ENCODE results near the gene MAP7D3.

The MAP7D3 gene

DNA sequence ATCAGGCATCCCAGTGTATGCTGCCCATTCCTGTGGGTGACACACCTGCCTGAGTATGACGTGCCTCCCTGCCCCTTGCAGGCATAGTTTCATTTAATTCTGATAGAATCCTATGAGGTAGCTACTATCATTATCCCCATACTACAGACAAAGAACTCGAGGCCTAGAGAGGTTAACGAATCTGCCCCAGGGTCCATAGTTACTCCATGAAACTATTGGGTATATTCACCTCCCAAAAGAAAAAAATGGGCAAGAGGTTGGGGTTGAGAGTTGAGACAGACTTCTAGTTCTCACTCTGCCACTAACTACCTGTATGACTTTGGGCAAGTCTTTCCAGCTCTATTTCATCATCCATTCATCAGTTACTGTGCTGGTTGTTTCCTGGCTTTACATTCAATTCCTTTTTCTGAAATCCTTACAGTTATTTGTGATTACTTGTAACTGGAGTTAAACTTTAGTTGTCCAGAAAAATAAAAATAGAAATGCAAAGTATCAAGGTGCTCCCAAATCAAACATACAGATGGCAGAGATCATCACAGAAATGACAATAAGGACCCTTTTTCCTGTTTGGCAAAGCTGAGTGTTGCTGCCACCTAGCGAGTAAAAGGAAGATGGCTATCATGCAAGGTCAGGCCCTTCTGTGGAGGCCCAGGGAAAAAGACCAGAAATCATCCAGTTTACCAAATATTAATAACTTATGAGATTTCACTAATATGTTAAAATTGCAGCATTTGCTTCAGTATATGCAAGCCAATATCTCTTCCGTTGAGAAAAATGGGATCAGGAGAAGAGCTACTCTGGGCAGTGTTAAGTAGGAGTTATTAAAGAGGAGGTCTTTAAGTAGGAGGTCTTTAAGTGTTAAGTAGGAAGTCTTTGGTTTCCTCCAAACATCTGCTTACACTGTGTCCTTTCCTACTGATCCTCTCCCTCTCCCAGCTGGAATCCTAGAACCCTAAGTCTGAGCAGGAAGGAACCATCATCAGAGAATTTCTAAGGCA, 17.1 kb upstream of the MAP7D3 start:
- FAIRE-seq (peak; percentile 91), DNase-seq (ENCODE audit: insufficient read length) (no peak)
- TF ChIP-seq POLR2A (IDR thresholded peaks at IDR 0.05; ENCODE audit: low read depth, low read length) (no peak), POLR2AphosphoS5 (IDR thresholded peaks at IDR 0.05; ENCODE audit: low read depth, low read length) (no peak), TAF1 (IDR thresholded peaks at IDR 0.05; ENCODE audit: borderline replicate concordance, low read depth, low read length) (no peak)

DNA sequence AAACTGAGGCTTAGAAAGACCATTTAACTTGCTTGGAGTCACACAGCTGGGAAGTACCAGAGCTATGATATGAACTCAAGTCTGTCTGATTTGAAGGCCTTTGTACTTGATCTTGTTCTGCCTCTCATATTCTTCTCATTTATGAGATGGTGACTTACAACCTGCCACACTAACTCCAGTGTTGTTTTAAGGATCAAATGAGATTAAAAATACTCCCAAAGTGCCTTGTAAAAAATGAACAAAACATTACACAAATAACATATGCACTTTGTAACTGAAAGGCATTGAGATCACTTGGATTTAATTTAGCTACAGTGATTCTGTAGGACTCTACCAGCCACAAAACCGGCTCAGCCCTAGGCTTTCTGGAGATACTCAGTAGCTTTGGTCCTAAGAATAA, 15.6 kb upstream of the MAP7D3 start:
- FAIRE-seq (no peak), DNase-seq (ENCODE audit: insufficient read length) (no peak)
- TF ChIP-seq TAF1 (IDR thresholded peaks at IDR 0.05; ENCODE audit: borderline replicate concordance, low read depth, low read length) (no peak), POLR2A (IDR thresholded peaks at IDR 0.05; ENCODE audit: low read depth, low read length) (no peak)

DNA sequence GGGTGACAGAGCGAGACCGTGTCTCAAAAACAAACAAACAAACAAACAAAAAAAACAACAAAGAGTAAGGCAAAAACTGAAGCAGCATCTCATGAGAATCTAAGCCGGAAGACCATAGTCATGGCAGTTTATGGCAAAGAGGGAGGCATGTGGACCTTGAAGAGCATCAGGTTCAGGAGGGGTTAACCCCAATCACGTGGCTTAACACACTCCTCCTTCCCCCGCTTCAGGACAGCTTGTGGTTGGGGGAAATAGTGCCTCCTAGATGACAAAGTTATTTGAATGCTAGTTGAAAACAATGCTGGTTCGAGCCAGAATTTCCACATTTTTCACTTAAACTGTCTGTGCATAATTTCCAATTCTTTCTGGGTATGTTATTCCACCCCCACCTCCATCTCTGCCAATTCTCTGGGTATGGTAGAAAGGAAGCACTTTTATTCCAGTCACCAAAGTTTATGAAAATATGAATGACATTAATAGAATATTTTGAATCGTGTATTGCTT, 11.7 kb upstream of the MAP7D3 start:
- no peak for DNase-seq (ENCODE audit: insufficient read length)
- TF ChIP-seq POLR2AphosphoS5 (IDR thresholded peaks at IDR 0.05; ENCODE audit: low read depth, low read length): no peak
- TF ChIP-seq TAF1 (IDR thresholded peaks at IDR 0.05; ENCODE audit: borderline replicate concordance, low read depth, low read length): no peak
- TF ChIP-seq POLR2A (IDR thresholded peaks at IDR 0.05; ENCODE audit: low read depth, low read length): no peak
- no peak for FAIRE-seq

DNA sequence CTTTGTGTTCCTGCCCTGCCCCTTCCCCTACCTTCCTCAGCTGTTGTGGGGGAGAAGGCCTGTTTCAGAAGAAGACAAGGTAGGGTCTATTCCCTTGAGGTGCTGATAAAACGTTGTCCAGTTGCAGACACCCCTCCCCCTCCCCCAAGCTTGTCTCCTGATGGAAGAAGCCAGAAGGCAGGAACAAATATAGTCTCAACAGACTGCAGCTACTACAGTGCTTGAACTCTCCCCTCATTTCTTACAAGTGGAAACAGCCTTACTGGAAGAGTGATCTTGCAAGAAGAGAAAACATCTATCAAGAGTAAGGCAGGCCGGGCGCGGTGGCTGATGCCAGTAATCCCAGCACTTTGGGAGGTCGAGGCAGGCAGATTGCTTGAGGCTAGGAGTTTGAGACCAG, 11.0 kb upstream of the MAP7D3 start:
- no peak for DNase-seq (ENCODE audit: insufficient read length)
- TF ChIP-seq POLR2AphosphoS5 (IDR thresholded peaks at IDR 0.05; ENCODE audit: low read depth, low read length) (no peak), TAF1 (IDR thresholded peaks at IDR 0.05; ENCODE audit: borderline replicate concordance, low read depth, low read length) (no peak), POLR2A (IDR thresholded peaks at IDR 0.05; ENCODE audit: low read depth, low read length) (no peak)
- FAIRE-seq: no peak

DNA sequence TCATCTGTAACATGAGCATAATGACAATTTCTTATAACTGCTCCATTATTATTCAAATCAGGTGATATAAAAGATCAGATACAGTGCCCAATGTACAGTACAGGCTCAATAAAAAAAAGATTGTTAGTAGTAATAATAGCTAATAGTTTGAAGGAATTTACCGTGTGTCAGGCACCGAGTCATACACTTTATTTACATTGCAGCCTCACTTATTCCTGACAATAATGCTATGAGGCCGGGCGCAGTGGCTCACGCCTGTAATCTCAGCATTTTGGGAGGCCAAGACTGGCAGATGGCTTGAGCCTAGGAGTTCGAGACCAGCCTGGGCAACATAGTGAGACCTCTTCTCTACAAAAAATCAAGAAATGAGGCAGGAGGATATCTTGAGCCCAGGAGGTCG, 10.1 kb upstream of the MAP7D3 start:
- TF ChIP-seq TAF1 (IDR thresholded peaks at IDR 0.05; ENCODE audit: borderline replicate concordance, low read depth, low read length) (no peak), POLR2A (IDR thresholded peaks at IDR 0.05; ENCODE audit: low read depth, low read length) (no peak), POLR2AphosphoS5 (IDR thresholded peaks at IDR 0.05; ENCODE audit: low read depth, low read length) (no peak)
- DNase-seq (ENCODE audit: insufficient read length) (no peak), FAIRE-seq (no peak)

DNA sequence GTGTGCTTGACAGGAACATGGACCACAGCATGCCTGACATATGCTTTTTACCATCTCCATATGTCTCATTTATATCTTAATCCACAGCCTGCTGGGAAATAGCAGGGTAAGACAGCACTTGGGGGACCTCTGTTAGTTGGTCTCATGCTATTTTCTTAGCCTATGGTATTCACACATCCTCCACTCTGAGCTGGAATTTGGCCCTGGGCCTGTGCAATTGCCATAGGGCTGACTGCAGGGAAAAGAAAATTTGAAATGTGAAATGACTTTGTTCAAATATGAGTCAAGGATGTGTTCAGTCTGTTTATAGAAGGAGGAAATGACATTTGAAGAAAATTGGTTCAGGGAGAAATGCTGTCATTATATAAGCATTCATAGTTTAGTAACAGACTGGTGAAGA, 9.6 kb upstream of the MAP7D3 start:
- no peak for DNase-seq (ENCODE audit: insufficient read length)
- TF ChIP-seq POLR2AphosphoS5 (IDR thresholded peaks at IDR 0.05; ENCODE audit: low read depth, low read length) (no peak), TAF1 (IDR thresholded peaks at IDR 0.05; ENCODE audit: borderline replicate concordance, low read depth, low read length) (no peak), POLR2A (IDR thresholded peaks at IDR 0.05; ENCODE audit: low read depth, low read length) (no peak)
- FAIRE-seq: no peak

DNA sequence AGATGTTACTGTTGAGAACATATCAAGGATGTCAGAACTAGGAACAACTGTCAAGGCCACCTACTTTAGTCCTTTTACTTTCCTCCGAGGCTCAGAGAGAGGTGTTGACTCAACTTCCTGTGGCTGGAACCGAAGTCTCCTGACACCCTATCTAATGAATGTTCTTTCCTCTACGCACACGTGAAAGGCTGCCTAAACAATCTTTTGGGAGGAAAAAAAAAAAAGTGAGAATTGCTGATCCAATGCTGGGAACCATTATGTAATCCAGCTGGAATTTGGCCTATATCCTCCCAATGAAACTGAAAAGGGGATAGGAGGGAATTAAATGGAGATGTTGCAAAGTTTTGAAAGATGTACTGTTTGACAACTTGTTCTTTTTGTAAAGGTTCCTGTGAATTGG, 8.3 kb upstream of the MAP7D3 start:
- FAIRE-seq (no peak), DNase-seq (ENCODE audit: insufficient read length) (no peak)
- TF ChIP-seq POLR2A (IDR thresholded peaks at IDR 0.05; ENCODE audit: low read depth, low read length) (no peak), POLR2AphosphoS5 (IDR thresholded peaks at IDR 0.05; ENCODE audit: low read depth, low read length) (no peak)

DNA sequence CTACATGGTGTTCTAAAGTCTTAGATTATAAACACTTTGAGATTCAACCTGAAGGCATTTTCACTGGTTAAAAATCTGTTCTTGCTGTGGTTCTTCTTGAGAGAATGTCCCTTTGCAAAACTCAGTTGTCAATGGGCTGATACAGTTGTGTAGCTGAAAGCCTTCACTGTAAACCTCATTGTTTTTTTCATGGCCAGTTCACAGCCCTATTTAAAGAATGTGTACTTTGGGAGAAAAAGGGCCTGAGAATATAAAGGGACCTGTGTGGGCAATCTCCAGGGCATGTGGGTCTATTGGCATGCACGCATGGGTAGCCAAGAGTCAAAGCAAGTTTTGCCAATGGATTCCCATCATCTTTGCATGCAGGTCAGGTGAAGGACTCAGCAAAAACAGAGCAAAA, 7.8 kb upstream of the MAP7D3 start:
- TF ChIP-seq POLR2A (IDR thresholded peaks at IDR 0.05; ENCODE audit: low read depth, low read length) (no peak), POLR2AphosphoS5 (IDR thresholded peaks at IDR 0.05; ENCODE audit: low read depth, low read length) (no peak), TAF1 (IDR thresholded peaks at IDR 0.05; ENCODE audit: borderline replicate concordance, low read depth, low read length) (no peak)
- DNase-seq (ENCODE audit: insufficient read length): no peak
- no peak for FAIRE-seq

DNA sequence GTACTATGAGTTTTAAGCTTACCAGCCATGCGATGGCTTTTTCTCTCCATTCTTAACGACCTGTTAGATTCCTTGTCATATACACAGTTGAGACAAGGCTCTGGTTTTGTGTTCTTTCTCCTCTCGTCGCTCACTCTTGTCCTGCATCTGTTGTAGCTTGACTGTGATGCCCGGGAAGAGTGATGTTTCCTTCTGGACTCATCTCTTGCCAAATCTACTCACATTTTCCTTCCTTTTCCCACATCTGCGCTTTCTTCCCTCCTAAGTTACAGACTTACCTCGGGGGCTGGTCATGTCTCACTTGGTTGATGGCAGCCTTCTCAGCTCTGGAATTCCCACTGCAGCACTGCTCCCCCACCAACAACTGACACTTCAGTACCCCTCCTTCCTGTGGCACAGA, 4.8 kb upstream of the MAP7D3 start:
- no peak for TF ChIP-seq TAF1 (IDR thresholded peaks at IDR 0.05; ENCODE audit: borderline replicate concordance, low read depth, low read length)
- no peak for TF ChIP-seq POLR2A (IDR thresholded peaks at IDR 0.05; ENCODE audit: low read depth, low read length)
- no peak for TF ChIP-seq POLR2AphosphoS5 (IDR thresholded peaks at IDR 0.05; ENCODE audit: low read depth, low read length)
- DNase-seq (ENCODE audit: insufficient read length) (no peak), FAIRE-seq (no peak)

DNA sequence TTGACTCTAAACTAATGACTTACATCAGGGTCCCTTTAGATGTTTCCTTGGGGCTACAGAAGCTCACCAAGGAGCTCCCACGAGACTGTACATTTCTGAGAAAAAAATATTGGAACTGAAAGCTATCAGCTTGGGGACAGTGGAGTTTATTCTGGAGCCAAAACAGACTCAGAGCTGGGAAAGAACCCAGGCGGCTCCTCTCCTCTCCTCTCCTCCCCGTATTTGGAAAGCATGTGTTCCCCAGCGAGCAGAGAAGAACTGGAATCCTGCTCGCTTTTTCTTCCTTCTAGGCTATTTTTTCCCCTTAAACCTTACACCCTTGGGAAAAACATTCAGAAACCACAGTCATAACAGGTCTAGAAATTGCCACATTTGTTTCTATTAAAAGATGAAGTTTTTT, 4.3 kb upstream of the MAP7D3 start:
- FAIRE-seq: no peak
- no peak for DNase-seq (ENCODE audit: insufficient read length)
- no peak for TF ChIP-seq POLR2A (IDR thresholded peaks at IDR 0.05; ENCODE audit: low read depth, low read length)
- no peak for TF ChIP-seq TAF1 (IDR thresholded peaks at IDR 0.05; ENCODE audit: borderline replicate concordance, low read depth, low read length)
- TF ChIP-seq POLR2AphosphoS5 (IDR thresholded peaks at IDR 0.05; ENCODE audit: low read depth, low read length): no peak

DNA sequence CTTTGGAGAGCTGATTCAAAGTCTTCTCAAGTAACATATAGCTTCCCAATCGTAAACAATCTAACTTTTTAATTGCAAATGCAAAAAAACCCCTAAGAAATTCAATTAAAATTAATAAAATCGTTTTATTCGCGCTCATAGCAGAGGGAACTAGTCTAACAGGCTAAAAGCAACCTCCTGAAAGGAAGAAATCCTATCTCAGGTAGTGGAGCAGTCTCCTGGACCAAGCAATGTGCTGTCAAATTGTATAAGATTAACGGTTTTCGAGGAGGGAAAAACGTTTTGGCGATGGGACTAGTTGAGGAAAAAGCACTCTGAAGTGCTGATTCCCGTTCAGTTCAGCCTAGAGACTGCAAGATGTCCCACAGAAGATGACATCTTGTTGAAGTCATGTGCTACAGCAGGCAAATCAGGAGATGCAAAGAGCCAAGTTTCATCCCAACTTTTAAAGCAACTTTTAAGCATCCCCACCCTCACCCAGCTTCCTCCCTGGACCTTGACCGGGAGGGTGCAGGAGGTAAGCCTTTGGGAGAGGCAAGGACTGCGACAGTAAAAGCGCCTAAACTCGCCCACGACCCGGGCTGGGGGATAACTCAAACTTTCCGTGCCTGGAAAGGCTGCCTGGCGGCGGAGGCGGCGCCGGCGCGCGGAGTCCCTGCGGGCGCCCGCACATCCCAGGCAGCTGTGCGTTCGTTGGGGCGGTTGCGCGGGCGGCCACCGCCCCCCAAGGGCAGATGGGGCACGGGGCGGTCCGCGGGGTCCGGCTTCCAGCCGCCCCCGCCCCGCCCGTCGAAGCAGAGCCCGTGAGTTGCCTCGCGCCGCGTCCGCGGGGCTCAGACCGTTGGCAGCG, 784 bp downstream of the MAP7D3 start:
- FAIRE-seq: peak; percentile 48
- TF ChIP-seq POLR2AphosphoS5 (IDR thresholded peaks at IDR 0.05; ENCODE audit: low read depth, low read length): no peak
- TF ChIP-seq POLR2A (IDR thresholded peaks at IDR 0.05; ENCODE audit: low read depth, low read length): no peak
- peak; percentile 25 for DNase-seq (ENCODE audit: insufficient read length)
